Islet precursor cell (in vitro differentiated cells): ENCODE results near the gene CLRN1.

Source experiments
- DNase-seq: peaks from one replicate; pipeline ENCODE4 v3.0.0-alpha.2; 2018

The CLRN1 gene

GRCh38 chr3:150913133-150913922, 59.2 kb downstream of the CLRN1 start:
- no peak for DNase-seq

DNA sequence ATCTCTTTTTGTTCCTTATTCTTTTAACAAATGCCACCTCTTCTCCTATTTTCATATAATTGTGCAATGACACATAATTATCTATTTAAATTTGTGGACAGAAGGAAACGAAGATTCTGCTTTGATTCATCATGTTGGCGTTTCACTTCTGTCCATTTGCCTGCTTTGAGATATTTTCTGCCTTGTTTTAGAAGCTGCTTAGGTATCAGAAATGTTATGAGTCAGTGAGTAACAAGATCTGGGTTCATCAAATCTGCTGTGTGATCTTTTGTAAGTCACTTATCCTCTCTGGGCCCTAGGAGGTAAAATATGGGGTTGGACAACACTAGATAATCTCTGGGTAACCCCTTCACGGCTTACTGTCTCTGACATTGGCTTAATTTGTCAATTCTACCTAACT, 60.0 kb downstream of the CLRN1 start:
- DNase-seq: no peak

- no peak for DNase-seq
Observed at GRCh38 chr3:150911771-150912170, 60.8 kb downstream of the CLRN1 start.

DNA sequence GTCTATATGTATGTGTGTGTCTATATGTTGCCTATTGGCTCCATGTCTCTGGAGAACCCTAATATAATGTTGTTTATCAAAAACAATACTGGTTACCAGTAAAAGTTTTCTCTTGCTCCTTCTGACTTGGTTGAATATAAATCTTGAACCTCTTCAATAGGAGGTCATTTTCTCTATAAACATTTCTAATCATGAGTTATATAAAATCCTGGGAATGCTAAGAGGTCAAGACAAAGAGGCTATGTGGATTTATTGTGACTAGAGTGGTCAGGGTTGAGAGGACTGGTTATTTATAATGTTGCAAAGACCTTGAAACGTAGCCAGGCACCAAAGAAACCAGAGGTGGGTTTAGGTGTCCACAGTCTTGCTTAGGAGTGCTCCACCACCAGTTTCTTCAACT, 66.1 kb downstream of the CLRN1 start:
- no peak for DNase-seq

- no peak for DNase-seq
Observed at GRCh38 chr3:150905746-150906145, 66.8 kb downstream of the CLRN1 start.

- no peak for DNase-seq
Observed at GRCh38 chr3:150905339-150905738, 67.2 kb downstream of the CLRN1 start, which contains the start of gene MINDY4B. Gene MINDY4B, minus strand, starts transcription at chr3:150905439. Its CDS starts 0 bp downstream, at chr3:150905439.

- no peak for DNase-seq
Observed at GRCh38 chr3:150902988-150903387, 69.5 kb downstream of the CLRN1 start.

GRCh38 chr3:150901793-150902192, 70.7 kb downstream of the CLRN1 start:
- DNase-seq: no peak

DNA sequence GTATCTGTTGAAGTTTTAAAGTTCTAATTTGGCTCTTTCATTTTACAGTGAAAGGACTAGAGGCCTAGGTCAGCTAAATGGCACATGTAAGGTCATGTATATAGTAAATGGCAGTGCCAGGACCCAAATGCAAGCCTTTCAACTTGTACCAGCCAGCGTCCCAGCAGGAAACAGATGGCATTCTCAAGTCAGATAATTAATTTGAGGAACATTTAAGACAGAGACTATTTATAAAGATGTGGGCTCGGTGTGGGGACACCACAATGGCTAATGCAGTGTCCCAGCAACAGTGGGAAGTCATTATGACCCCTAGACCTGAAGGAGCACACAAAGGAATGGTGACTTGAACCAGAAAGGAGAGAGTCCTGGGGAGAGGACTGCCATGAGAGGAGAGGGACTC, 73.4 kb downstream of the CLRN1 start:
- no peak for DNase-seq

- no peak for DNase-seq
Observed at GRCh38 chr3:150898046-150898754, 74.3 kb downstream of the CLRN1 start.

- no peak for DNase-seq
Observed at GRCh38 chr3:150897592-150897991, 74.9 kb downstream of the CLRN1 start.

- no peak for DNase-seq
Observed at GRCh38 chr3:150890831-150891230, 81.7 kb downstream of the CLRN1 start.

GRCh38 chr3:150890295-150890694, 82.2 kb downstream of the CLRN1 start:
- no peak for DNase-seq

- no peak for DNase-seq
Observed at GRCh38 chr3:150889106-150889505, 83.4 kb downstream of the CLRN1 start.

- no peak for DNase-seq
Observed at GRCh38 chr3:150887031-150887430, 85.5 kb downstream of the CLRN1 start.

DNA sequence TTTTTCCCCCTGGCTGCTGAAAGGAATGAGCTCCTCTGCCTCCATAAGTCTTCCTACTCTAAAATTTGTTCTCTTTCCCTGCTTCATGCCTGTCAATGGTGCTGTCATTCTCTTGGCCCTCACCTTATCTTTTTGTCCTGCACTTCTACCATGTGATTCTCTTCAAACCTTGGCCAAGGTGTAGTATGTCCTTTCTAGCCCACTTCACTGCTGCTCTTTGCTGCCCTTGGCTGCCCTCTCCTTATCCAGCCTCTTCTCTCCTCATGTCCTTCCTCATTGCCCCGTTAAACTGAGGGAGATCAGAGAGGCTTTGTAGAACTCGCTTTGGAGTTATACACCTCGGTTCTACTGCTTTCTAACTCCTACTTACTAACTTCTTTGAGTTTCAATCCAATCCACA, 87.0 kb downstream of the CLRN1 start:
- DNase-seq: no peak

GRCh38 chr3:150878996-150879575, 93.4 kb downstream of the CLRN1 start:
- no peak for DNase-seq

DNA sequence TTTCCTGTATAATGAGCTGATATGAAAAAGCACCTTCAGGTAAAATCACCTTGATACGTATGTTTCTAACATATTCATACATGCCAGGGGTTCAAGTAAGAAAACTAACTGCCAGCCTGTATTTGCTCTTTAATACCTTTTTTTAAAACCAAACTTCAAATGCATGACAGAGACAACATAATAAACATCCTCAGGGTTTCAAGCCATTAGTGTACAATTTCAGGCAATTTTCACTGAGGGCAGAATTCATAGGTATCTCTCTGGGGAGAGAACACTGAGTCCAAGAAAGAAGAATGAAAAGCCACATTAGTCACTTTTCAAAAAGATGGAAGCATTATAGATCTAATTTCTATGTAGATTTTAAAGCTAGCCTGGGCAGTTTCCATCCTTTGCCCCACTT, 94.2 kb downstream of the CLRN1 start:
- no peak for DNase-seq

- no peak for DNase-seq
Observed at GRCh38 chr3:150877303-150877702, 95.2 kb downstream of the CLRN1 start.

DNA sequence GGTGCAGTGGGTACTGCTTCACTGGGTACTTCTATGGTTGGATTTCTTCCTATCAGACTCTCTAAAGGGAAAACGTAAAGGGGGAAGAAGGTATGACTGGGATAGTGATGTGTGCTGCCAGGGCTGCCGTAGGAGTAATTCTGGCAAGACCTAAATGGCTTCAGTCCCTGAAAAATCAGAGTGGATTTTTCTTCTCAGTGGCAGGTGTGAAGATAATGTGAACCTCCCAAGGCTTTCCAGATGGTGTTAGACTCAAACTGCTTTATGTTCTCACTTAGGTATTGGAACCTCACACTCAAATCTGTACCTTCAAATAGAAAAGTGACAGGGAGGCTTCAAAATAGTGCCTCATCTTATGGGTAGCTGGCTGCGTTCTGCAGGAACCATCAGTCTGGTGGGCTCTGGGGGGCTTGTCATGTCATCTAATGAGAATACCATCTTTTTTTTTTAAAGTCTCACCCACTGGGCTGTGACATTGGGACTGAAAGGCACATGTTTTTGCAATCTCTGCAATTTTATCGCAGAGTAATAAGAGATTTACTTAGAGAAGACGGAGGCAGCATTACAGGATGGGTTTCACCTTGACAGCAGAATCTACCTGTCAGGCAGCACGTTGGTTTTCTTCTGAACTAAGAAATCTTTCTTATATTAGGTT, 95.8 kb downstream of the CLRN1 start:
- DNase-seq: no peak
